ENCODE data around the gene KLHL40. TPM values are rescaled to one million over a fixed set of nuclear protein-coding genes. Genes with fewer than 3 reads are reported as not detected.
A peak's percentile ranks its signal among the peaks of the same experiment; 100 is the strongest.

KLHL40 gene, protein sequence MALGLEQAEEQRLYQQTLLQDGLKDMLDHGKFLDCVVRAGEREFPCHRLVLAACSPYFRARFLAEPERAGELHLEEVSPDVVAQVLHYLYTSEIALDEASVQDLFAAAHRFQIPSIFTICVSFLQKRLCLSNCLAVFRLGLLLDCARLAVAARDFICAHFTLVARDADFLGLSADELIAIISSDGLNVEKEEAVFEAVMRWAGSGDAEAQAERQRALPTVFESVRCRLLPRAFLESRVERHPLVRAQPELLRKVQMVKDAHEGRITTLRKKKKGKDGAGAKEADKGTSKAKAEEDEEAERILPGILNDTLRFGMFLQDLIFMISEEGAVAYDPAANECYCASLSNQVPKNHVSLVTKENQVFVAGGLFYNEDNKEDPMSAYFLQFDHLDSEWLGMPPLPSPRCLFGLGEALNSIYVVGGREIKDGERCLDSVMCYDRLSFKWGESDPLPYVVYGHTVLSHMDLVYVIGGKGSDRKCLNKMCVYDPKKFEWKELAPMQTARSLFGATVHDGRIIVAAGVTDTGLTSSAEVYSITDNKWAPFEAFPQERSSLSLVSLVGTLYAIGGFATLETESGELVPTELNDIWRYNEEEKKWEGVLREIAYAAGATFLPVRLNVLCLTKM
- polyA plus RNA-seq: under 1 TPM in 2 of 3 donors, not detected in 1; 0.03 to 0.41 TPM

- H3K27ac ChIP-seq (ENCODE audit: low read depth, low read length): no peak within 1 kb of the TSS
- 40 to 52% (median 44%) methylated on average over 31 to 34 of the region's 34 CpGs for WGBS, 3 donors
Observed at GRCh38 chr3:42685363-42685881, at the start of gene KLHL40. Gene KLHL40 (plus strand): TSS chr3:42685537. CDS start chr3:42685619, 82 bp downstream.

DNA sequence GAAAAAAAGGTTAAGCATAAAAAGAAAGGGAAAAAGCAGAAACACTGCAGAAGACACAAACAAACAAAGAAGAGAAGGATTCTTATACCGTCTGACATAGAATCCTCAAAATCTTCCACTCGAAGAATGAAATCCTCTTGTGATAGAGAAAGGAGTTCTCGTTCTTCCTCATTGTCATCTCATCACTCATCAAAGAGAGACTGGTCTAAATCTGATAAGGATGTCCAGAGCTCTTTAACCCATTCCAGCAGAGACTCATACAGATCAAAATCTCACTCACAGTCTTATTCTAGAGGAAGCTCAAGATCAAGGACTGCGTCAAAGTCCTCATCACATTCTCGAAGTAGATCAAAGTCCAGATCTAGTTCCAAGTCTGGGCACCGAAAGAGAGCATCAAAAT is 48.3 kb upstream of the KLHL40 start:
- WGBS, 3 donors: 80 to 93% (median 93%) methylated on average over 6 of the region's 6 CpGs
- no peak overlapping the region for H3K27ac ChIP-seq (ENCODE audit: low read depth, low read length)

DNA sequence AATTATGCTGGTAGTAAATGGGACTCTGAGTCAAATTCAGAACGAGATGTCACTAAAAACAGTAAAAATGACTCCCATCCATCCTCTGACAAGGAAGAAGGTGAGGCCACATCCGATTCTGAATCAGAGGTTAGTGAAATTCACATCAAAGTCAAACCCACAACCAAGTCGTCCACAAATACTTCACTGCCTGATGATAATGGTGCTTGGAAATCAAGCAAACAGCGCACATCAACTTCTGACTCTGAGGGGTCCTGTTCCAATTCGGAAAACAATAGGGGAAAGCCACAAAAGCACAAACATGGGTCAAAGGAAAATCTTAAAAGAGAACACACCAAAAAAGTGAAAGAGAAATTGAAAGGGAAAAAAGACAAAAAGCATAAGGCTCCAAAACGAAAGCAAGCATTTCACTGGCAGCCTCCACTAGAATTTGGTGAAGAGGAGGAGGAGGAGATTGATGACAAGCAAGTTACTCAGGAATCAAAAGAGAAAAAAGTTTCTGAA is 46.9 kb upstream of the KLHL40 start:
- no peak overlapping the region for H3K27ac ChIP-seq (ENCODE audit: low read depth, low read length)
- WGBS, 3 donors: 77 to 84% (median 78%) methylated on average over 6 of the region's 6 CpGs

DNA sequence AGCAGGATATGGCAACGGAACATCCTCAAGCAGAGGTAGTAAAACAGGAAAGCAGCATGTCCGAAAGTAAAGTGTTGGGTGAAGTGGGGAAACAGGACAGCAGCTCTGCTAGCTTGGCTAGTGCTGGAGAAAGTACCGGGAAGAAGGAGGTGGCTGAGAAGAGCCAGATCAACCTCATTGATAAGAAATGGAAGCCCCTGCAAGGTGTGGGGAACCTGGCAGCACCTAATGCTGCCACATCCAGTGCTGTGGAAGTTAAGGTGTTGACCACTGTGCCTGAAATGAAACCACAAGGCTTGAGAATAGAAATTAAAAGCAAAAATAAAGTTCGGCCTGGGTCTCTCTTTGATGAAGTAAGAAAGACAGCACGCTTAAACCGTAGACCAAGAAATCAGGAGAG is 46.1 kb upstream of the KLHL40 start:
- no peak overlapping the region for H3K27ac ChIP-seq (ENCODE audit: low read depth, low read length)
- 79 to 93% (median 81%) methylated on average over 6 of the region's 6 CpGs for WGBS, 3 donors

- no peak overlapping the region for H3K27ac ChIP-seq (ENCODE audit: low read depth, low read length)
Observed at GRCh38 chr3:42640129-42640528, 45.2 kb upstream of the KLHL40 start.

GRCh38 chr3:42640771-42641370 is 44.5 kb upstream of the KLHL40 start:
- WGBS, 3 donors: 77 to 93% (median 92%) methylated on average over 6 of the region's 6 CpGs
- H3K27ac ChIP-seq (ENCODE audit: low read depth, low read length): no peak overlapping the region

- H3K27ac ChIP-seq (ENCODE audit: low read depth, low read length): no peak overlapping the region
- WGBS, 3 donors: 77 to 81% (median 80%) methylated on average over 5 of the region's 5 CpGs
Observed at GRCh38 chr3:42647821-42648459, 37.4 kb upstream of the KLHL40 start.

GRCh38 chr3:42649006-42649405 is 36.3 kb upstream of the KLHL40 start:
- 83 to 89% (median 86%) methylated on average over 2 of the region's 2 CpGs for WGBS, 3 donors
- no peak overlapping the region for H3K27ac ChIP-seq (ENCODE audit: low read depth, low read length)

DNA sequence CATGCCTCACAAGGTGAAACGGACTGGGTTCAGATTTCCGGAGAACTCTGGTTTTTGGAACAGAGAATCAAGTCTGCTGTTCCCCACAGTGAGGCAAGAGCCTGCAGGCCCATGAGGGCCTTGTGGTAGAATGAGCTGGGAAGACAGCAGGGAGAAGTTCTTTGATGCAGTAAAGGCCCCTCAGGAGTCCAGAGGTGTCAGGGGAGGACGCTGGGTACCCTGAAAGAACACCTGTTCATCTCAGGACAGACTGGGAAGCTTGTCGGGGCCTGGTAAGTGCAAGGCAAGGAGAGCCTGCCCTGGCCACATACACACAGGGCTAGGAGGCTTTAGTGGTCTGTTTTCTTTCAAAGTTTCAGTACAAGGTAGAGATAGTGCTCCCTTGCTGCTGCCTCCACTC is 35.6 kb upstream of the KLHL40 start:
- H3K27ac ChIP-seq (ENCODE audit: low read depth, low read length): no peak overlapping the region
- WGBS, 3 donors: 67 to 84% (median 74%) methylated on average over 4 of the region's 4 CpGs

DNA sequence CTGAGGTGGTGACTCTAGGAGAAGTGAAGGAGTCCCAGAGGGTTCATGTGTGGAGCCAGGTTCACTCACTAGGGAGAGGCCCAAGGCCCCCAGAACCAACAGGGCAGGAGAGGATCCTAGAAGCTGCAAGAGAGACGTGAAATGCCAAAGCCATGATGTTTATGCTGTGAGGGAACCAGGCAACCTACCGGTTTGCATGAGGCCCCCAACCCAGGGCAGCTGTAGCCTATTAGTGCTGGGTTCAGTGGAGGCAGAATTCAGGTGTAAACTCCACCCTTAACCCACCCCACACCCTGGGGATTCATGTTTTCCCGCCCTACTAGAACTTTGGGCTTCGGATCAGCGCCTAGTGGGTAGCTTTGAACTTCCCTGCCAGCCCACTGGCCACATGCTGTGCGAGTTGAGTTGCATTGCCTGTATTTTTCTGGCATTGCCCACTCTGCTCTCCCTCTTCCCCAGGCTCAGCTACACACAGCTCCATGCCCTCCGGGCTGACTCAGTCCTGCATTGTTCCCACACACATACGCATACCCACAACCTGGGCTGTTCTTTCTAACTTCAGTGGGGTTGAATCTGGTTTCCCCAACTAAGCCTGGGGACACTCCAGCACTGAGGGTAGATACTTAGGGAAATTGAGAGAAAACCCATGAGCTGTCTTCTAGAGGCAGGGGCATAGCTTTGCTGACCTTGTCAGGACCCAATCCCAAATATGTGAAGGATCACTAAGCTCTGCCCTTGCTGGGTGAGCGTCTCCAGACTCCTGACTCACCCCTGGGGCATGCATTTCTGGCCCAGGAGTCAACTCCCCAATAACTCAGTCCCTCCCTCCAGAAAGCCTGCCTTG is 33.9 kb upstream of the KLHL40 start:
- 86 to 88% (median 86%) methylated on average over 9 of the region's 9 CpGs for WGBS, 3 donors
- no peak overlapping the region for H3K27ac ChIP-seq (ENCODE audit: low read depth, low read length)

DNA sequence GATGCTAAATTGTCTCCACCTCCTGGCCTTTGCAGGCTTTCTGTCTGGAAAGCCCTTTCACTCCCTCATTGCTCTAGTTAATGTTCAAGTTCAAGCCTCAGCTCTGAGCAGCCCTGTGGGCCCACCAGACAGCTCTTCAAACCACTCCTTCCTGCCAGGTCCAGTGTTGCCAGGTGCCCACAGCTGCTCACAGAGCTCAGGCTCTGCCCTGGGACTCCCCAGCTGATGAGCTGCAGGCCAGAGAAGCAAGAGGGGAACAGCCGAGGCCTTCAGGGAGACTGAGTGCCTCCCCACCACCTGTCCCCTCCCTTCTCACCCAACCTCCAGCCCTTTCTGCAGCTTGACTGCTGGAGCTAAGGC is 33.1 kb upstream of the KLHL40 start:
- WGBS, 3 donors: 21 to 78% (median 50%) methylated on average over 1 of the region's 1 CpG
- no peak overlapping the region for H3K27ac ChIP-seq (ENCODE audit: low read depth, low read length)

- H3K27ac ChIP-seq (ENCODE audit: low read depth, low read length): no peak overlapping the region
- WGBS, 3 donors: 22 to 32% (median 22%) methylated on average over 7 of the region's 7 CpGs
Observed at GRCh38 chr3:42652611-42653302, 32.6 kb upstream of the KLHL40 start.

- peak overlapping the region; percentile 64 for H3K27ac ChIP-seq (ENCODE audit: low read depth, low read length)
- 23 to 33% (median 32%) methylated on average over 3 of the region's 3 CpGs for WGBS, 3 donors
Observed at GRCh38 chr3:42653303-42653559, 32.1 kb upstream of the KLHL40 start.

DNA sequence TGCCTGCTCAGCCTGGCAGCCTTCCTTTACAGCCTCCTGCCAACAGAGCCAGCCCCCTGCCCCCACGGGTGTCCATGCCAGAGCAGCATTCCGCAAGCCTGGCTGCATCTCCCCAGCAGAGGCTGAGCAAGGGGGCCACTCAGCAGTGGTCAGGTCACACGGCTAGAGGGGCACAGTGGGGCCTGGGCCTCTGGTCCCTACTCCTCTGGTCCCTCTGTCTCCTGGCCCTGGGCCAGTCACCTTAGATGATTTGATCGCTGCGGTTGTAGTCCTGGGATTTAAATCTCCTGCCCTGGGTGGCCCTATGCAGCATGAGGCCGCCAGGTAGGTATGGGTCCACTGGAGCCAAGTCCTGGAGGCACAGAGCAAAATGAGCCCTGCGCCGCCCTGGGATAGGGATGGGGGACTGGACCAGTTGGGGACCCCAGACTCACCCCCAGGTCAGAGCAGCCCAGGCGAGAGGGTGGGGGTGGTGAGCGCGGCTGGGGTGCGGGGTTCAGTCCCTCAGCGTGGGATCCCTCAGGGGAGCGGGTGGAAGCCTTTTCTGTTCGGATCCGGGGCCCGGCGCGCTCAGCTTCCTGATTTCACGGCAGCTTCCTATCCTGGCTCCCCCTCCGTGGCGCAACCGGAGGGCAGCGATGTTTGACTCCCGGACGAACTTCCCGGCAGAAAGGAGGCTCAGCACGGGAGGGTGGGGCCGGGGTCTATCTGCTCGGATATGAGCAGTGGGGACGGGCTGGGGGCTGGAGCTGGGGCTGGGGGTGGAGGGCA is 31.6 kb upstream of the KLHL40 start, which contains the start of gene ZBTB47:
TSS of gene ZBTB47 (plus strand) at position 138 of the 771 bp plus-strand sequence. CDS start 4,659 bp downstream, outside the sequence.
- H3K27ac ChIP-seq (ENCODE audit: low read depth, low read length): peak within 1 kb of the TSS; percentile 64
- 5 to 6% (median 6%) methylated on average over 30 to 31 of the region's 31 CpGs for WGBS, 3 donors

DNA sequence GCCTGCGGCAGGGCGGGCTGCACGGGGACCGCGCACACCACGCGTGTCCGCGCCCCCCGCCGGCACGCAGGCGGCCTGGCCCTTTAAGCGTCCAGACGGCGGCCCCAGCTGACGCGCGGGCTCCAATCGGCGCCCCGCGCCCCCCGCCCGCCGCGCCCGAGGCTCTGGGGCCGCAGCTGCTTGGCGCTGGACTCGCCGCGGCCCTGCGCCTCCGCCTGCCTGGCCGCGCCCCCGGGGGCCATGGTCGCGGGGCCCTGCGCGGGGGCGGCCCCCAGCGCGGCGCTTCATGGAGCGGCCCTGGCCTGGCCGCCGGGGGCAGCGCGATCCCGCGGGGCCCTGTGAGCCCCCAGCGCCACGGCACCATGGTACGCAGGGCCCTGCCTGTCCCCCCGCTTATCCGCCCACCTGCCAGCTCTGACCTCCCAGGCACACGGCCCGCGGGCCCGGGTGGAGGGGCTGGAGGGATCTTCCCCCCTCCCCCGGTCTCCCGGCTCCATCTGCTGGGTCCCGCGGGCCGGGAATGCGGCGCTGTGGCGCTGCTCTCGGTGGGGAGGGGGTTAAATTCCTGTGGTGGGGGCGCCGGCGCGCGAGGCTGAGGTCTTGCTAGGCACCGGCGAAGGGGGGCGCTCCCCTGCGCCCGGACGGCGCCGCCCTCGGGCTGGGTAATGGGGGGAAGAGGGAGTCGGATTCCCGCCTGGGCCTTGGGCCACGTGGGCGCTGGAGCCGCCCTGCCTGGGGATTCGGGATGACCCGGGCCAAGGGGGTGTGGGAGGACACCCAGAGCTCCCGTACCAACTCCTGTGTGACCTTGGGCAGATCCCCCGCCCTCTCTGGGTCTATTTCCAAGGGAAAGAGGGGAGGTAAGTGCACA is 30.8 kb upstream of the KLHL40 start:
- WGBS, 3 donors: 1% methylated on average over 59 to 94 of the region's 94 CpGs
- H3K27ac ChIP-seq (ENCODE audit: low read depth, low read length): peak overlapping the region; percentile 64

DNA sequence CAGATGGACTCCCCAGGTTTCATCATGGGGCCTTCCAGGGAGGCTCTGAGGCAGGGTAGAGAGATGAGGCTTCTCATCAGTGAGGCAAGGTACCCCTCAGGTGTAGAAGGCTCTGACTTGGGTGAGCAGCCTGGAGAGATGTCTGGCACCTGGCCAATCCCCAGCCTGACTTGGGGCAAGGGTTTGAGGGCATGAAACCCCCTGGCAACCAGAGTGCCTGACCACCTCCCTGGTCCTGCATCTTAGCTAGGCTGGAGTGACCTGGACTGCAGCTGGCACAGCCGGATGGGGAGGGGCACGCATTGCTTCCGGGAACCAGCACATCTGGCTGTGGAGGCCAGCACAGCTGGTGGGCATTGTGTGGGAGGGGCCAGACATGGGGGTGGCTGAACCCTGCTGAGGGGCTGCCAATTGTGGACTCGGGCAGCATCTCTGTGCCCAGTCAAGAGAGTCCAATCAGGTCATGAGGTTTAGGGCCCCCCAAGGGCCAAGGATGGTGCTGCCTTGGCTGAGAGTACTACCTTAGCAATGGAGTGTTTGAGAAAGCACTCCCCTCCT is 29.9 kb upstream of the KLHL40 start:
- WGBS, 3 donors: 32 to 67% (median 67%) methylated on average over 4 of the region's 4 CpGs
- no peak overlapping the region for H3K27ac ChIP-seq (ENCODE audit: low read depth, low read length)

All from adipose tissue (tissue), 3 donors.